Measurements from ENCODE around the gene KCNV2. TPM values are rescaled to one million over a fixed set of nuclear protein-coding genes. Genes with fewer than 3 reads are reported as not detected.

KCNV2 gene
- total RNA-seq, 4 donors from 2014 or later: not detected

DNA sequence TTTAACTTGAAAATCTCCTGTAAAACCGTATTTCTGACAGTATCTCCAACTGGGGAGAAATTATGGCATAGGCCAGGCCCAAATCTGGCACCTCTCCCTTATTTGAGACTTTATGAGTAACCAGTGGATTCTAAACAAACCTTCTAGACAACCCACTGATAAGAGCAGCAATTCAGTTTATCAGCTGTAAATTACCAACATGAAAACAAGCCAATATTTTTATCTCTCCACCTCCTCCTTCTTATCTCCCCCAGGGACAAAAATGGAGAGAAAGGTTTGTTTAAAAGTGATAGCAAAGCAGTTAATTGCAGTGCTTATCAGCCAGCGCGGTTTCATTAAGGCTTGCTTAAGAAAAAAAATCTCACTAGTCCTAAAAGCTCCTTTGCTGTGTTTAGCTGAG, 53.8 kb downstream of the KCNV2 start:
- peaks cover 0 to 10% (median 0%) of the 10 kb centered on the region in 4 donors for H3K9me3 ChIP-seq
- no peak for DNase-seq
- H3K4me3 ChIP-seq: no peak overlapping the region
- peaks cover 0 to 39% (median 0%) of the 10 kb centered on the region in 3 donors for H3K36me3 ChIP-seq
- no peaks in the 10 kb centered on the region for H3K4me1 ChIP-seq
- no peaks in the 10 kb centered on the region for H3K27me3 ChIP-seq
- TF ChIP-seq, protein P1, sequence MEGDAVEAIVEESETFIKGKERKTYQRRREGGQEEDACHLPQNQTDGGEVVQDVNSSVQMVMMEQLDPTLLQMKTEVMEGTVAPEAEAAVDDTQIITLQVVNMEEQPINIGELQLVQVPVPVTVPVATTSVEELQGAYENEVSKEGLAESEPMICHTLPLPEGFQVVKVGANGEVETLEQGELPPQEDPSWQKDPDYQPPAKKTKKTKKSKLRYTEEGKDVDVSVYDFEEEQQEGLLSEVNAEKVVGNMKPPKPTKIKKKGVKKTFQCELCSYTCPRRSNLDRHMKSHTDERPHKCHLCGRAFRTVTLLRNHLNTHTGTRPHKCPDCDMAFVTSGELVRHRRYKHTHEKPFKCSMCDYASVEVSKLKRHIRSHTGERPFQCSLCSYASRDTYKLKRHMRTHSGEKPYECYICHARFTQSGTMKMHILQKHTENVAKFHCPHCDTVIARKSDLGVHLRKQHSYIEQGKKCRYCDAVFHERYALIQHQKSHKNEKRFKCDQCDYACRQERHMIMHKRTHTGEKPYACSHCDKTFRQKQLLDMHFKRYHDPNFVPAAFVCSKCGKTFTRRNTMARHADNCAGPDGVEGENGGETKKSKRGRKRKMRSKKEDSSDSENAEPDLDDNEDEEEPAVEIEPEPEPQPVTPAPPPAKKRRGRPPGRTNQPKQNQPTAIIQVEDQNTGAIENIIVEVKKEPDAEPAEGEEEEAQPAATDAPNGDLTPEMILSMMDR (IDR thresholded peaks at IDR 0.05): no peak
- TF ChIP-seq POLR2A (IDR thresholded peaks at IDR 0.05): no peak
- no peak overlapping the region for H3K27ac ChIP-seq

GRCh38 chr9:2771661-2772060, 54.4 kb downstream of the KCNV2 start:
- DNase-seq: no peak
- H3K4me3 ChIP-seq: no peak overlapping the region
- TF ChIP-seq, protein P1 (IDR thresholded peaks at IDR 0.05): no peak
- TF ChIP-seq POLR2A (IDR thresholded peaks at IDR 0.05): no peak

GRCh38 chr9:2777454-2777853, 60.1 kb downstream of the KCNV2 start:
- peaks cover 0 to 24% (median 0%) of the 10 kb centered on the region in 4 donors for H3K9me3 ChIP-seq
- H3K36me3 ChIP-seq: peaks cover 0 to 56% (median 0%) of the 10 kb centered on the region in 3 donors
- no peaks in the 10 kb centered on the region for H3K27me3 ChIP-seq
- H3K4me1 ChIP-seq: no peaks in the 10 kb centered on the region
- DNase-seq: no peak
- H3K4me3 ChIP-seq: no peak overlapping the region
- TF ChIP-seq, protein P1 (IDR thresholded peaks at IDR 0.05): no peak
- no peak for TF ChIP-seq POLR2A (IDR thresholded peaks at IDR 0.05)
- H3K27ac ChIP-seq: no peak overlapping the region

More at GRCh38 chr9:2771661-2772060, 54.4 kb downstream of the KCNV2 start:
- Histone ChIP-seq H3K4me1 (no peaks in the 10 kb centered on the region), H3K9me3 (peaks cover 0 to 11% (median 0%) of the 10 kb centered on the region in 4 donors), H3K36me3 (peaks cover 0 to 45% (median 0%) of the 10 kb centered on the region in 3 donors), H3K27me3 (no peaks in the 10 kb centered on the region), H3K27ac (no peak overlapping the region)

GRCh38 chr9:2778816-2779215, 61.5 kb downstream of the KCNV2 start:
- DNase-seq: no peak
- Histone ChIP-seq H3K9me3 (peaks cover 0 to 24% (median 0%) of the 10 kb centered on the region in 4 donors), H3K4me1 (no peaks in the 10 kb centered on the region), H3K4me3 (no peak overlapping the region), H3K27me3 (no peaks in the 10 kb centered on the region), H3K36me3 (peaks cover 0 to 45% (median 0%) of the 10 kb centered on the region in 3 donors), H3K27ac (no peak overlapping the region)
- TF ChIP-seq, protein P1 (IDR thresholded peaks at IDR 0.05): no peak
- no peak for TF ChIP-seq POLR2A (IDR thresholded peaks at IDR 0.05)

Other genes with a start within 250 kb of the KCNV2 start
- gene VLDLR, start 95.7 kb upstream of the KCNV2 start, total RNA-seq: 1 to 10 TPM in 1 of 4 donors, under 1 TPM in 1, not detected in 2; 0.85 to 2.5 TPM
- gene PUM3, start 126.6 kb downstream of the KCNV2 start, total RNA-seq: 100 to 1,000 TPM in 1 of 4 donors, 10 to 100 TPM in 3; 21.4 to 116 (median 30.8) TPM